GM23248 (cell line): ENCODE measurements around the gene PLXDC2. TPM values are rescaled to one million over a fixed set of nuclear protein-coding genes. Genes with fewer than 3 reads are reported as not detected.

ENCODE experiments used
- DNase-seq: peaks from one replicate; pipeline ENCODE4 v3.0.0-alpha.2; 2015
- H2AFZ ChIP-seq: fragments of 200-600 bp; sonication (generic); 2 replicates; pipeline ENCODE4 v1.6.1; 2016; ENCODE audit warnings: antibody characterized with exemption
- H3F3A ChIP-seq: fragments of 200-600 bp; sonication (generic); 2 replicates; pipeline ENCODE4 v1.6.1; 2016; ENCODE audit warnings: mild to moderate bottlenecking, antibody characterized with exemption, mixed run types; ENCODE audit not compliant: insufficient read depth
- H3K27ac ChIP-seq: fragments of 200-600 bp; sonication (generic); 2 replicates; pipeline ENCODE4 v1.5.1; 2016; ENCODE audit warnings: mild to moderate bottlenecking
- H3K27me3 ChIP-seq: fragments of 200-600 bp; sonication (generic); replicated peaks from 2 replicates; pipeline ENCODE4 v1.6.1; 2016; ENCODE audit warnings: mild to moderate bottlenecking; ENCODE audit not compliant: insufficient read depth
- H3K36me3 ChIP-seq: fragments of 200-600 bp; sonication (generic); 2 replicates; pipeline ENCODE4 v1.6.1; 2016; ENCODE audit warnings: low read depth, mild to moderate bottlenecking
- H3K4me1 ChIP-seq: fragments of 200-600 bp; sonication (generic); 2 replicates; pipeline ENCODE4 v1.6.1; 2016; ENCODE audit warnings: mild to moderate bottlenecking; ENCODE audit not compliant: insufficient read depth
- H3K4me2 ChIP-seq: fragments of 200-600 bp; sonication (generic); one replicate; pipeline ENCODE4 v1.6.1; 2016; ENCODE audit warnings: mild to moderate bottlenecking; ENCODE audit not compliant: unreplicated experiment
- H3K4me3 ChIP-seq: fragments of 200-600 bp; sonication (generic); 2 replicates; pipeline ENCODE4 v1.5.1; 2016; ENCODE audit warnings: mild to moderate bottlenecking
- H3K79me2 ChIP-seq: fragments of 200-600 bp; sonication (generic); 2 replicates; pipeline ENCODE4 v1.6.1; 2016; ENCODE audit warnings: mild to moderate bottlenecking; ENCODE audit not compliant: insufficient read depth
- H3K9ac ChIP-seq: fragments of 200-600 bp; sonication (generic); 2 replicates; pipeline ENCODE4 v1.6.1; 2016; ENCODE audit warnings: mild to moderate bottlenecking
- H3K9me2 ChIP-seq: fragments of 200-600 bp; sonication (generic); 2 replicates; pipeline ENCODE4 v1.6.1; 2016; ENCODE audit warnings: mixed run types, mild to moderate bottlenecking, moderate library complexity; ENCODE audit not compliant: insufficient read depth
- H3K9me3 ChIP-seq: fragments of 200-600 bp; sonication (generic); one replicate; pipeline ENCODE4 v1.6.1; 2017; ENCODE audit warnings: low read depth
- H4K20me1 ChIP-seq: fragments of 200-600 bp; sonication (generic); 2 replicates; pipeline ENCODE4 v1.6.0; 2016; ENCODE audit not compliant: insufficient read depth
- EZH2 ChIP-seq: fragments of 200-600 bp; sonication (generic); IDR thresholded peaks from 2 replicates; pipeline ENCODE4 v1.6.1; 2018; ENCODE audit warnings: antibody characterized with exemption, mild to moderate bottlenecking; ENCODE audit not compliant: insufficient read depth, poor library complexity, severe bottlenecking
- EZH2phosphoT487 ChIP-seq: fragments of 200-600 bp; sonication (generic); IDR thresholded peaks from 2 replicates; pipeline ENCODE4 v1.6.1; 2018; ENCODE audit warnings: antibody characterized with exemption, moderate library complexity, mild to moderate bottlenecking, low read depth; ENCODE audit not compliant: insufficient read depth
- WGBS, 2 experiments: methylation state at CpG; one replicate each; pipeline ENCODE4 v1.1.6; 2015 to 2017; ENCODE audit warnings: low lambda C conversion rate in 2 of 2, low coverage in 1 of 2; ENCODE audit errors: missing lambda C conversion rate in 2 of 2; 5-methylcytosine and 5-hydroxymethylcytosine counted together
- in situ Hi-C: fragments of 300-500 bp; cut with MboI; formaldehyde crosslinking; loops from 2 replicates; pipeline ENCODE4 v1.15.0; 2020
- polyA plus RNA-seq: library from polyadenylated mRNA; unstranded; fragments of >200 nt; fragmentation: Nextera tagmentation; extraction: Ambion mirVana; gene quantifications from 2 replicates; pipeline ENCODE4 v1.2.1, GENCODE V29; 2016
- total RNA-seq: library from RNA; depleted of rRNA; stranded (reverse); fragments of >200 nt; shearing (Covaris generic); gene quantifications from 2 replicates; pipeline ENCODE4 v1.2.3, GENCODE V29; 2014

Gene PLXDC2
- total and polyA plus RNA-seq, 2 experiments from 2014 or later, result 0.81 to 2.3 TPM

GRCh38 chr10:19877466-19878255 lies 61.4 kb downstream of the PLXDC2 start:
- Histone ChIP-seq H3F3A (no peaks in the 10 kb centered on the region), H3K27me3 (no peaks in the 10 kb centered on the region), H4K20me1 (no peaks in the 10 kb centered on the region), H3K4me3 (no peak overlapping the region), H3K36me3 (no peaks in the 10 kb centered on the region), H3K9ac (no peak overlapping the region), H2AFZ (no peak overlapping the region), H3K4me1 (no peaks in the 10 kb centered on the region), H3K9me2 (no peaks in the 10 kb centered on the region), H3K79me2 (no peaks in the 10 kb centered on the region), H3K4me2 (no peak overlapping the region), H3K9me3 (no peaks in the 10 kb centered on the region), H3K27ac (no peak overlapping the region)
- DNase-seq, result no peak
- WGBS, 2 experiments, result 73 to 77% methylated on average over 8 of the region's 8 CpGs
- TF ChIP-seq EZH2 (no peak), EZH2phosphoT487 (no peak)
- in situ Hi-C loops, result no loop called here

GRCh38 chr10:19882621-19883020 lies 66.4 kb downstream of the PLXDC2 start:
- Histone ChIP-seq H3F3A (no peaks in the 10 kb centered on the region), H3K79me2 (no peaks in the 10 kb centered on the region), H2AFZ (no peak overlapping the region), H3K27me3 (no peaks in the 10 kb centered on the region), H3K4me2 (no peak overlapping the region), H4K20me1 (no peaks in the 10 kb centered on the region), H3K4me3 (no peak overlapping the region), H3K9me2 (no peaks in the 10 kb centered on the region), H3K4me1 (no peaks in the 10 kb centered on the region), H3K27ac (no peak overlapping the region), H3K9ac (no peak overlapping the region), H3K36me3 (no peaks in the 10 kb centered on the region), H3K9me3 (no peaks in the 10 kb centered on the region)
- WGBS, 2 experiments, result 35 to 56% methylated on average over 3 to 5 of the region's 5 CpGs
- no peak for DNase-seq
- in situ Hi-C loops, result no loop called here
- no peak for TF ChIP-seq EZH2phosphoT487
- TF ChIP-seq EZH2, result no peak

- in situ Hi-C loops, result no loop called here
- no peak overlapping the region for H3K4me2 ChIP-seq
- no peak overlapping the region for H3K9ac ChIP-seq
- no peaks in the 10 kb centered on the region for H3K9me2 ChIP-seq
- no peaks in the 10 kb centered on the region for H3K9me3 ChIP-seq
- no peaks in the 10 kb centered on the region for H3K36me3 ChIP-seq
- H3K27ac ChIP-seq, result no peak overlapping the region
- H3F3A ChIP-seq, result no peaks in the 10 kb centered on the region
- H3K79me2 ChIP-seq, result no peaks in the 10 kb centered on the region
- no peak overlapping the region for H2AFZ ChIP-seq
- H3K4me3 ChIP-seq, result no peak overlapping the region
- WGBS, 2 experiments, result 41% methylated on average over 3 of the region's 3 CpGs
- DNase-seq, result no peak
- no peaks in the 10 kb centered on the region for H4K20me1 ChIP-seq
- H3K4me1 ChIP-seq, result no peaks in the 10 kb centered on the region
- TF ChIP-seq EZH2phosphoT487 (no peak), EZH2 (no peak)
- no peaks in the 10 kb centered on the region for H3K27me3 ChIP-seq
These were observed 71.9 kb downstream of the PLXDC2 start for GRCh38 chr10:19888061-19888660.

- Histone ChIP-seq H4K20me1 (no peaks in the 10 kb centered on the region), H3K36me3 (no peaks in the 10 kb centered on the region)
- 0 to 5% methylated on average over 2 of the region's 2 CpGs for WGBS, 2 experiments
These were observed 73.0 kb downstream of the PLXDC2 start for GRCh38 chr10:19889256-19889655.

More at GRCh38 chr10:19889256-19889655, 73.0 kb downstream of the PLXDC2 start:
- Histone ChIP-seq H3K9me3 (no peaks in the 10 kb centered on the region), H3K4me2 (no peak overlapping the region), H3F3A (no peaks in the 10 kb centered on the region), H3K9ac (no peak overlapping the region), H3K79me2 (no peaks in the 10 kb centered on the region), H3K27me3 (no peaks in the 10 kb centered on the region), H2AFZ (no peak overlapping the region), H3K4me3 (no peak overlapping the region), H3K9me2 (no peaks in the 10 kb centered on the region), H3K4me1 (no peaks in the 10 kb centered on the region), H3K27ac (no peak overlapping the region)
- DNase-seq, result no peak
- in situ Hi-C loops, result no loop called here
- no peak for TF ChIP-seq EZH2phosphoT487
- no peak for TF ChIP-seq EZH2
